DMS114 treated with DMSO at 0.1 percent for 48 hours (cell line): Measurements from ENCODE around the gene MPV17.
A peak's percentile ranks its signal among the peaks of the same experiment; 100 is the strongest.
"Not testable (repeated sequence)": the region's sequence is repeated elsewhere in the genome, so short reads cannot be mapped to it uniquely, and the experiment has no call there.

ENCODE experiments used
- DNase-seq: peaks from one replicate; lab custom pipeline; 2025; ENCODE audit not compliant: unreplicated experiment; lab: John Stamatoyannopoulos, UW

The MPV17 gene

GRCh38 chr2:27268296-27268695, 54.6 kb downstream of the MPV17 start:
- not testable (repeated sequence) for DNase-seq

- DNase-seq = no peak
Observed at GRCh38 chr2:27265536-27265870, 57.4 kb downstream of the MPV17 start.

GRCh38 chr2:27264753-27265535, 58.0 kb downstream of the MPV17 start:
- DNase-seq = peak; percentile 60

- no peak for DNase-seq
Observed at GRCh38 chr2:27264253-27264752, 58.6 kb downstream of the MPV17 start.

GRCh38 chr2:27263287-27264252, 59.3 kb downstream of the MPV17 start:
- no peak for DNase-seq

- no peak for DNase-seq
Observed at GRCh38 chr2:27262379-27263286, 60.3 kb downstream of the MPV17 start, which contains the start of gene SLC30A3. SLC30A3 (minus strand) TSS chr2:27263047; CDS start chr2:27262906, 141 bp downstream.

GRCh38 chr2:27261926-27262298, 61.0 kb downstream of the MPV17 start:
- DNase-seq = no peak

GRCh38 chr2:27261241-27261925, 61.5 kb downstream of the MPV17 start:
- DNase-seq = no peak
